ENCODE measurements around the gene TAS2R30.

The TAS2R30 gene, protein sequence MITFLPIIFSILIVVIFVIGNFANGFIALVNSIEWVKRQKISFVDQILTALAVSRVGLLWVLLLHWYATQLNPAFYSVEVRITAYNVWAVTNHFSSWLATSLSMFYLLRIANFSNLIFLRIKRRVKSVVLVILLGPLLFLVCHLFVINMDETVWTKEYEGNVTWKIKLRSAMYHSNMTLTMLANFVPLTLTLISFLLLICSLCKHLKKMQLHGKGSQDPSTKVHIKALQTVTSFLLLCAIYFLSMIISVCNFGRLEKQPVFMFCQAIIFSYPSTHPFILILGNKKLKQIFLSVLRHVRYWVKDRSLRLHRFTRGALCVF

GRCh38 chr12:11134305-11134704 is at the start of gene TAS2R30:
Gene TAS2R30, minus strand, starts transcription at chr12:11134644. Its CDS starts 400 bp downstream, at chr12:11134244.
- no peak within 1 kb of the TSS for H3K9ac ChIP-seq
- no peaks in the 10 kb centered on the region for H3K4me1 ChIP-seq
- H3K27ac ChIP-seq, result no peak within 1 kb of the TSS
- no peak within 1 kb of the TSS for H3K4me3 ChIP-seq (ENCODE audit: low read depth, low read length)
- H3K36me3 ChIP-seq (ENCODE audit: control insufficient read depth, insufficient read depth, low read length), result no peaks in the 10 kb centered on the region
- H3K27me3 ChIP-seq (ENCODE audit: control insufficient read depth, insufficient read depth, low read length), result no peaks in the 10 kb centered on the region
- H3K4me2 ChIP-seq (ENCODE audit: low read length), result no peak within 1 kb of the TSS
- TF ChIP-seq, protein P1, sequence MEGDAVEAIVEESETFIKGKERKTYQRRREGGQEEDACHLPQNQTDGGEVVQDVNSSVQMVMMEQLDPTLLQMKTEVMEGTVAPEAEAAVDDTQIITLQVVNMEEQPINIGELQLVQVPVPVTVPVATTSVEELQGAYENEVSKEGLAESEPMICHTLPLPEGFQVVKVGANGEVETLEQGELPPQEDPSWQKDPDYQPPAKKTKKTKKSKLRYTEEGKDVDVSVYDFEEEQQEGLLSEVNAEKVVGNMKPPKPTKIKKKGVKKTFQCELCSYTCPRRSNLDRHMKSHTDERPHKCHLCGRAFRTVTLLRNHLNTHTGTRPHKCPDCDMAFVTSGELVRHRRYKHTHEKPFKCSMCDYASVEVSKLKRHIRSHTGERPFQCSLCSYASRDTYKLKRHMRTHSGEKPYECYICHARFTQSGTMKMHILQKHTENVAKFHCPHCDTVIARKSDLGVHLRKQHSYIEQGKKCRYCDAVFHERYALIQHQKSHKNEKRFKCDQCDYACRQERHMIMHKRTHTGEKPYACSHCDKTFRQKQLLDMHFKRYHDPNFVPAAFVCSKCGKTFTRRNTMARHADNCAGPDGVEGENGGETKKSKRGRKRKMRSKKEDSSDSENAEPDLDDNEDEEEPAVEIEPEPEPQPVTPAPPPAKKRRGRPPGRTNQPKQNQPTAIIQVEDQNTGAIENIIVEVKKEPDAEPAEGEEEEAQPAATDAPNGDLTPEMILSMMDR (IDR thresholded peaks at IDR 0.05), result no peak
- H3K9me3 ChIP-seq (ENCODE audit: control insufficient read depth, low read length), result no peaks in the 10 kb centered on the region
- H2AFZ ChIP-seq, result no peak within 1 kb of the TSS
- H3K79me2 ChIP-seq, result peaks cover 24% of the 10 kb centered on the region

GRCh38 chr12:11183011-11183410 is 48.6 kb upstream of the TAS2R30 start:
- no peak overlapping the region for H2AFZ ChIP-seq
- no peaks in the 10 kb centered on the region for H3K4me1 ChIP-seq
- H3K9me3 ChIP-seq (ENCODE audit: control insufficient read depth, low read length), result no peaks in the 10 kb centered on the region
- no peak overlapping the region for H3K4me2 ChIP-seq (ENCODE audit: low read length)
- no peak overlapping the region for H3K27ac ChIP-seq
- H3K27me3 ChIP-seq (ENCODE audit: control insufficient read depth, insufficient read depth, low read length), result no peaks in the 10 kb centered on the region
- H3K79me2 ChIP-seq, result no peaks in the 10 kb centered on the region
- no peaks in the 10 kb centered on the region for H3K36me3 ChIP-seq (ENCODE audit: control insufficient read depth, insufficient read depth, low read length)
- no peak overlapping the region for H3K4me3 ChIP-seq (ENCODE audit: low read depth, low read length)
- H3K9ac ChIP-seq, result no peak overlapping the region
- TF ChIP-seq, protein P1 (IDR thresholded peaks at IDR 0.05), result no peak

DNA sequence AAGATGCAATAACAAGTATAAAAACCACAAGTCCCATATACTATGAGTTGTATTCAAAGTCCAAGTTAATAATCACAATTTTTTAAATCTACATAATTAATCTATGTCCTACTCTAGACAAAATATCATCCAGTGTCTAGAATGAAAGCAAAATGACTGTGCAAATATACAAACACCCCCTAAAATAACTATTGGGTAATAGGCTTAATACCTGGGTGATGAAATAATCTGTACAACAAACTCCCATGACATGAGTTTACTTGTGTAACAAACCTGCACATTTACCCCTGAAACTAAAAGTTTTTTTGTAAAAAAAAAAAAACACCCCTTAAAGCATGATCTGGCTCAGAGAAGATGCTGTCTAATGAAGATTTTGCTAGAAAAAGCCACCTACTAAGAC is 48.1 kb upstream of the TAS2R30 start:
- Histone ChIP-seq H3K27me3 (ENCODE audit: control insufficient read depth, insufficient read depth, low read length) (no peaks in the 10 kb centered on the region), H3K36me3 (ENCODE audit: control insufficient read depth, insufficient read depth, low read length) (no peaks in the 10 kb centered on the region), H3K9me3 (ENCODE audit: control insufficient read depth, low read length) (no peaks in the 10 kb centered on the region), H2AFZ (no peak overlapping the region), H3K4me3 (ENCODE audit: low read depth, low read length) (no peak overlapping the region), H3K79me2 (no peaks in the 10 kb centered on the region), H3K27ac (no peak overlapping the region), H3K4me1 (no peaks in the 10 kb centered on the region), H3K9ac (no peak overlapping the region), H3K4me2 (ENCODE audit: low read length) (no peak overlapping the region)
- TF ChIP-seq, protein P1 (IDR thresholded peaks at IDR 0.05), result no peak

DNA sequence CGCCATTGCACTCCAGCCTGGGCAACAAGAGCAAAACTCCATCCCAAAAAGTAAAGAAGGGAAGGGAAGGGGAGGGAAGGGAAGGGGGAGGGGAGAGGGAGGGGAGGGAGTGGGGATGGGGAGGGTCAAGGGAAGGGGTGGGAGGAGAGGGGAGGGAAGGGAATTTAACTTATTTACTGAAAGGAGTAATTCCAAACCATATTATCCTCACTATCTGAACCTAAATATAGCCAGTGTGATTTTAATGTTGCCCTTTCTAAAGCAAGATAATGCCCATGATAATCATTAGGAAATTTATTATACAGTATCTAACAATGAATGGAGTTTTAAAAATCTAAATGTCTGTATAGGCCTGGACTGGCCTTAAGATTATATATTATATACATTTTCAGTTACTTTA is 43.8 kb upstream of the TAS2R30 start:
- Histone ChIP-seq H3K27me3 (ENCODE audit: control insufficient read depth, insufficient read depth, low read length) (no peaks in the 10 kb centered on the region), H3K4me1 (no peaks in the 10 kb centered on the region), H3K79me2 (no peaks in the 10 kb centered on the region), H3K4me2 (ENCODE audit: low read length) (no peak overlapping the region), H3K9ac (no peak overlapping the region), H2AFZ (no peak overlapping the region), H3K27ac (no peak overlapping the region), H3K4me3 (ENCODE audit: low read depth, low read length) (no peak overlapping the region), H3K36me3 (ENCODE audit: control insufficient read depth, insufficient read depth, low read length) (no peaks in the 10 kb centered on the region), H3K9me3 (ENCODE audit: control insufficient read depth, low read length) (no peaks in the 10 kb centered on the region)
- TF ChIP-seq, protein P1 (IDR thresholded peaks at IDR 0.05), result no peak

DNA sequence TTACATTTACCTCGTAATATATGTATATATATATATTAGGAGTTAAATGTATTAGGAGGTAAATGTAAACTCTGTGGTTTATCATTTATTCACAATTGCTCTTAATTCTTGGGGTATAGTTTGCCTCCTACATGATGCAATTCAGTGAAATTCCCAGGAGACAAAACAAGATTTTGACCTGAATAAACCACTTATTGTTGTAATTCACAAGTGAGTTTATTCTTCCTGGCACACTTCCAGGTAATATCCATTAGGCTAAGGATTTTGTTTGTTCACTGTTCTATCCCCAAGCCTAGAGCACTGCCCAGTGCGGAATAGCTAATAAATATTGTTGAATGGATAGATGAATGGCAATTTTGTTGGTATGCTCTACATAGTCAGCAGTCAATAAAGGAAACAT is 39.6 kb upstream of the TAS2R30 start:
- Histone ChIP-seq H3K27me3 (ENCODE audit: control insufficient read depth, insufficient read depth, low read length) (no peaks in the 10 kb centered on the region), H3K4me3 (ENCODE audit: low read depth, low read length) (no peak overlapping the region), H3K36me3 (ENCODE audit: control insufficient read depth, insufficient read depth, low read length) (no peaks in the 10 kb centered on the region), H3K27ac (no peak overlapping the region), H3K9ac (no peak overlapping the region), H2AFZ (no peak overlapping the region), H3K9me3 (ENCODE audit: control insufficient read depth, low read length) (no peaks in the 10 kb centered on the region), H3K4me2 (ENCODE audit: low read length) (no peak overlapping the region), H3K4me1 (peaks cover 8% of the 10 kb centered on the region), H3K79me2 (peaks cover 13% of the 10 kb centered on the region)
- TF ChIP-seq, protein P1 (IDR thresholded peaks at IDR 0.05), result no peak
